ENCODE data around the gene MACO1.
A peak's percentile ranks its signal among the peaks of the same experiment; 100 is the strongest.

MACO1 gene

DNA sequence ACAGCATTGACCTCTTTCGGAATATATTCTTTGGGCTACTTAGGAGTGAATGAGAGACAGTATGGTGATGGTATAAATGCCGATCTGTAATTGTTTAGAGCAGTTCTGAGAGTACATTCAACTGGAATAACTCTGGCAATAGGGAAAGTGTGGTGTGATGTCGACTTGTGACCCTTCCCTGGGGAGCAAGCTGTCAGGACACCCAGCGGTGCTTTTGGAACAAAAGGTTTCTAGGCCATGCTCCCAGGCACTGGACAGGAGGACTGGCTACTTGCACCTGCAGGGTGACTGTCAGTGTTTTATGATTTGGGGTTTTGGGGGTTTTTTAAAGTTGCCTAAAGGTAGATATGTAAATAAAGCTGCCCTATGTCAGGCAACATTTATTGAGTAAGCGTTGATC is 50.9 kb downstream of the MACO1 start:
- TF ChIP-seq, protein P1, sequence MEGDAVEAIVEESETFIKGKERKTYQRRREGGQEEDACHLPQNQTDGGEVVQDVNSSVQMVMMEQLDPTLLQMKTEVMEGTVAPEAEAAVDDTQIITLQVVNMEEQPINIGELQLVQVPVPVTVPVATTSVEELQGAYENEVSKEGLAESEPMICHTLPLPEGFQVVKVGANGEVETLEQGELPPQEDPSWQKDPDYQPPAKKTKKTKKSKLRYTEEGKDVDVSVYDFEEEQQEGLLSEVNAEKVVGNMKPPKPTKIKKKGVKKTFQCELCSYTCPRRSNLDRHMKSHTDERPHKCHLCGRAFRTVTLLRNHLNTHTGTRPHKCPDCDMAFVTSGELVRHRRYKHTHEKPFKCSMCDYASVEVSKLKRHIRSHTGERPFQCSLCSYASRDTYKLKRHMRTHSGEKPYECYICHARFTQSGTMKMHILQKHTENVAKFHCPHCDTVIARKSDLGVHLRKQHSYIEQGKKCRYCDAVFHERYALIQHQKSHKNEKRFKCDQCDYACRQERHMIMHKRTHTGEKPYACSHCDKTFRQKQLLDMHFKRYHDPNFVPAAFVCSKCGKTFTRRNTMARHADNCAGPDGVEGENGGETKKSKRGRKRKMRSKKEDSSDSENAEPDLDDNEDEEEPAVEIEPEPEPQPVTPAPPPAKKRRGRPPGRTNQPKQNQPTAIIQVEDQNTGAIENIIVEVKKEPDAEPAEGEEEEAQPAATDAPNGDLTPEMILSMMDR (conservative IDR thresholded peaks at IDR 0.05): no peak
- no peak for TF ChIP-seq ZFX (IDR thresholded peaks at IDR 0.05)
- H3K27ac ChIP-seq: no peak overlapping the region

DNA sequence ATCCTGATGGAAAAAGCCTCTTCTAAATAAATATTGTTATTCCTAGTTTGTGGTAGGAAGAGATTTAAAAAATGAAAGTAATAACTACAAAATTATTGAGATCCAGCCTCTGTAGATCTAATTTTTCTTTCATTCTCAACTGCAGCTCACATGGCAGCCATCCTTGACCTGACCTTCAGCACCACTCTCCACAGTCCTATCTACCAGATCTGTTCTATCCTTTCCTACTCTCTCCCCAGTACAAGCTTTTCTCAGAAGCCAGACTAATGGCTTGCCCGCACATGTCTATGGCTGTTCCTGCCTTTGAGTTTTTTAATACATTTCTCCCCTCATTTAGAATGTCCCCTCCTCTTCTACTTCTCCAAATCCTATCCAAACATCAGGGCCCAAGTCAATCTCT is 51.5 kb downstream of the MACO1 start:
- H3K27ac ChIP-seq: no peak overlapping the region
- TF ChIP-seq, protein P1 (conservative IDR thresholded peaks at IDR 0.05): no peak
- TF ChIP-seq ZFX (IDR thresholded peaks at IDR 0.05): no peak

DNA sequence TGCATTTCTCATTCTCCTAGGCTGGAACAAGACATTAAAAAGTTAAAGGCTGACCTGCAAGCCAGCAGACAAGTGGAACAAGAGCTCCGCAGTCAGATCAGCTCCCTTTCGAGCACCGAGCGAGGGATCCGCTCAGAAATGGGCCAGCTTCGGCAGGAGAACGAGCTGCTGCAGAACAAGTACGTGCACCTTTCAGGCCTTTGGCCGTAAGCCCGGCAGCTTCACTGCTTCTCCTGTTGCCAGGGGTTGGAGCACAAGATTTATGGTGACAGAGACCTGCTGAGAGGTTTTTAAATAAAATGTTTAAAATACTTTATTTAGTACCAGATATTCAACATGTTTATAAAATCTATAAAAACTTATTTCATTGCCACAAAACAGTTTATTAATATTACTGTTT is 53.4 kb downstream of the MACO1 start:
- H3K27ac ChIP-seq: peak overlapping the region; percentile 48; the same call in 1 of the 2 replicates
- TF ChIP-seq, protein P1 (conservative IDR thresholded peaks at IDR 0.05): no peak
- TF ChIP-seq ZFX (IDR thresholded peaks at IDR 0.05): no peak

DNA sequence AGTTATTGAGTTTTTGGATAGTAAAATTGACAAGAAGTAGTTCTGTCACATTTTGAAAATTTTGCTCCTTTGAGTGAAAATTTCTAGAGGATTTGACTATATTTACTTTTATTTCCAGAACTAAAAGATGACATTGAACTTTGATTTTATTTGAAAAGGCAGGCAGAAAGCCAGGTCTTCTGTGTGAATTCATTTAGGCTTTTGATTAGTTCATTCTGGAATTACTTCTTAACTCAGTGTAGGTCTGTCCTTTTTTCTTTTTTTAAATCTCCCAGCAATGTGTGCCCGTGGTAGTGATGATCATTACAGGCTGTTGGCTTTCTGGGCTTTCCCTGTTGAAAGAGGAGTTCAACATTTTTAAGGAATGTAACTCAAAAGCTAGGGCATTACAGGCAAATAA is 53.8 kb downstream of the MACO1 start:
- no peak overlapping the region for H3K27ac ChIP-seq
- TF ChIP-seq, protein P1 (conservative IDR thresholded peaks at IDR 0.05): no peak
- TF ChIP-seq ZFX (IDR thresholded peaks at IDR 0.05): no peak

DNA sequence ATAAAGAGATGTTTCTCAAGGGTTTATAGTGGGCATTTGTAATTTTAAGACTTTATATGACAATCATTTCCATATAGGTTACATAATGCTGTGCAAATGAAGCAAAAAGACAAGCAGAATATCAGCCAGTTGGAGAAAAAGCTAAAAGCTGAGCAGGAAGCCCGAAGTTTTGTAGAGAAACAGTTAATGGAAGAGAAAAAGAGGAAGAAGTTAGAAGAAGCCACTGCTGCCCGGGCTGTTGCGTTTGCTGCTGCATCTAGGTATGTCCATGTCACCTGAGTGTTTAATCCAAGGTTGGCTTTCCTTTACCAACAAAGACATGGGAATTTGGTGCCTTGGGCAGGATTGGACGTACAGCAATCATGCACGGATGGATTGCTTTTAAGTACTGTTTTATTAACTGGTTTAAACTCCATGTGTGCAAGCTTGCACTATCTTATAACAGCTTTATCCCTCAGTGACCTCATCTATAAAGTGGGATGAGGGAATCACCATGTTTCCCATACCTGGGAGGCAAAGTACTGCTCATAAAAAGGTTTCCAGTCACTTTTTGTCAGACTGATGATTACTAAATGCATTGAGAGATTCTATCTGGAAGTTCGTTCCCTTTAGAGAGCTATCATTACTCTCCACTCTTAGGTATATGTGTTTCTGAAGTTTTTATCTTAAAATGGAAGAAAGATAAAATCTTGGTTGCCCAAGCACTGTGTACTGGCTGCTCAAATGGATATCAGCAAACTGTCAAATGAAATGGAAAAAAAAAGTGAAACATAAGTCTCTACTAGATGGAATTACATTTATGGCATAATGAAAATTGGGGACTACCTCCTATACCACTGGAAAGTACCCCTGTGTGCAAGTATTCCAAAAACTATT is 55.1 kb downstream of the MACO1 start:
- TF ChIP-seq ZFX (IDR thresholded peaks at IDR 0.05): no peak
- TF ChIP-seq, protein P1 (conservative IDR thresholded peaks at IDR 0.05): no peak
- H3K27ac ChIP-seq: no peak overlapping the region

DNA sequence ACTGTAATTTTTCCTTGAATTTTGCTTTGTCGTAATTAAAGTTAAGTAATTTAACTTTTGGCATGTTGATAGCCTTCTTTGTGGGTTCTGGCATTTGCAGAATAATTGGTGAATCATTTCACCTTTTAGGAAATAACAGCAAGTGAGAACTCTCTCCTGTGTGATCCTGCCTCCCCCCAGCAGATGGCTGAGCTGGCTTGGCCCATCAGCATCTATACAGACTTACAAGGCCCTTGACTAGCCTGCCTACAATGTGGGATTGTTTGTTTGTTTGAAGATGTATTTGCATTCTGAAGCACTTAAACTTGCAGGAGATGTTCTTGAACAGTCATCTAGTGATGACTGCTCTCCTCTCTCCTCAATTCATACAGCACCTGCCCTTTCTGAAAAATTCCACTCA is 55.9 kb downstream of the MACO1 start:
- H3K27ac ChIP-seq: no peak overlapping the region
- TF ChIP-seq, protein P1 (conservative IDR thresholded peaks at IDR 0.05): no peak
- no peak for TF ChIP-seq ZFX (IDR thresholded peaks at IDR 0.05)

DNA sequence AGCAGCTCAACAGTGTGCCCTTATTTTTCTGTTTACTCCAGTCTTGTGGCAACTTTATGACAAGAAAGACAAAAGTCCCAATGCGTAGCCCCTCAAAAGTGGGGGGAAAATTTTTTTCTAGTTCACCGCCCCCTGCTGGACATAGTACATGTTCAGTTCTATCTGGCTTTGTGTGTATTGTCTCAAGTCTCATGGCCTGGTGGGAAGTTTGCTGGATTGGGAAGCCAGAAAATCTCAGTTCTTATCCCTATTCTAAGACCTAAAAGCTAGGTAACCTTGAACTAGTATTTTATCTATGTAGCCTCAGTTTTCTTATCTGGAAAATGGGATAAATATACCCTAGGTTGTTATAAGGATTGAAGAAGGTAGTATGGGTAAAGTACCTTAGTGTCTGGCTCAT is 56.9 kb downstream of the MACO1 start:
- TF ChIP-seq ZFX (IDR thresholded peaks at IDR 0.05): no peak
- TF ChIP-seq, protein P1 (conservative IDR thresholded peaks at IDR 0.05): peak; percentile 52
- H3K27ac ChIP-seq: no peak overlapping the region
